HL-60 (cell line): Measurements from ENCODE around the gene PCDH12.

Experiments used
- DNase-seq, 2 experiments: peaks; one replicate each; pipeline ENCODE4 v3.0.0-alpha.2; 2010 to 2020; ENCODE audit warnings: low read depth in 1 of 2, low spot score in 1 of 2
- H3K27ac ChIP-seq: fragments of 250-450 bp; sonication (Bioruptor Pico); replicated peaks from 2 replicates; pipeline ENCODE4 v1.5.1; 2020; ENCODE audit warnings: mild to moderate bottlenecking, moderate library complexity
- H3K27me3 ChIP-seq: fragments of 250-450 bp; sonication (Bioruptor Pico); 2 replicates; pipeline ENCODE4 v1.5.1; 2021; ENCODE audit warnings: mild to moderate bottlenecking, moderate library complexity; ENCODE audit not compliant: insufficient read depth, poor library complexity, severe bottlenecking
- H3K4me3 ChIP-seq: replicated peaks from 2 replicates; pipeline ENCODE4 v1.5.1; 2011; ENCODE audit warnings: mild to moderate bottlenecking, control low read depth, low read length; ENCODE audit not compliant: insufficient read depth
- GABPA ChIP-seq: IDR thresholded peaks from 2 replicates; pipeline ENCODE4 v1.6.1; 2012; ENCODE audit warnings: low read depth
- POLR2AphosphoS5 ChIP-seq: IDR thresholded peaks from 2 replicates; pipeline ENCODE4 v1.6.1; 2012; ENCODE audit warnings: low read depth
- SPI1 ChIP-seq: IDR thresholded peaks from 2 replicates; pipeline ENCODE4 v1.6.1; 2012; ENCODE audit warnings: low read depth, mild to moderate bottlenecking, borderline replicate concordance
- TF ChIP-seq, protein P1 (sequence below): IDR thresholded peaks from 2 replicates; pipeline ENCODE4 v1.6.1; 2012; ENCODE audit warnings: low read depth; ENCODE audit not compliant: insufficient replicate concordance
- TF ChIP-seq, protein P2 (sequence below): IDR thresholded peaks from one replicate; pipeline ENCODE4 v1.5.1; 2011; ENCODE audit warnings: low read length, control low read depth, inconsistent platforms; ENCODE audit not compliant: insufficient read depth

PCDH12 gene

GRCh38 chr5:141898448-141899049 lies 59.5 kb downstream of the PCDH12 start:
- no peaks in the 10 kb centered on the region for H3K27me3 ChIP-seq
- no peak for DNase-seq
- H3K27ac ChIP-seq: no peak overlapping the region
- no peak overlapping the region for H3K4me3 ChIP-seq
- no peak for TF ChIP-seq GABPA
- TF ChIP-seq, protein P1, sequence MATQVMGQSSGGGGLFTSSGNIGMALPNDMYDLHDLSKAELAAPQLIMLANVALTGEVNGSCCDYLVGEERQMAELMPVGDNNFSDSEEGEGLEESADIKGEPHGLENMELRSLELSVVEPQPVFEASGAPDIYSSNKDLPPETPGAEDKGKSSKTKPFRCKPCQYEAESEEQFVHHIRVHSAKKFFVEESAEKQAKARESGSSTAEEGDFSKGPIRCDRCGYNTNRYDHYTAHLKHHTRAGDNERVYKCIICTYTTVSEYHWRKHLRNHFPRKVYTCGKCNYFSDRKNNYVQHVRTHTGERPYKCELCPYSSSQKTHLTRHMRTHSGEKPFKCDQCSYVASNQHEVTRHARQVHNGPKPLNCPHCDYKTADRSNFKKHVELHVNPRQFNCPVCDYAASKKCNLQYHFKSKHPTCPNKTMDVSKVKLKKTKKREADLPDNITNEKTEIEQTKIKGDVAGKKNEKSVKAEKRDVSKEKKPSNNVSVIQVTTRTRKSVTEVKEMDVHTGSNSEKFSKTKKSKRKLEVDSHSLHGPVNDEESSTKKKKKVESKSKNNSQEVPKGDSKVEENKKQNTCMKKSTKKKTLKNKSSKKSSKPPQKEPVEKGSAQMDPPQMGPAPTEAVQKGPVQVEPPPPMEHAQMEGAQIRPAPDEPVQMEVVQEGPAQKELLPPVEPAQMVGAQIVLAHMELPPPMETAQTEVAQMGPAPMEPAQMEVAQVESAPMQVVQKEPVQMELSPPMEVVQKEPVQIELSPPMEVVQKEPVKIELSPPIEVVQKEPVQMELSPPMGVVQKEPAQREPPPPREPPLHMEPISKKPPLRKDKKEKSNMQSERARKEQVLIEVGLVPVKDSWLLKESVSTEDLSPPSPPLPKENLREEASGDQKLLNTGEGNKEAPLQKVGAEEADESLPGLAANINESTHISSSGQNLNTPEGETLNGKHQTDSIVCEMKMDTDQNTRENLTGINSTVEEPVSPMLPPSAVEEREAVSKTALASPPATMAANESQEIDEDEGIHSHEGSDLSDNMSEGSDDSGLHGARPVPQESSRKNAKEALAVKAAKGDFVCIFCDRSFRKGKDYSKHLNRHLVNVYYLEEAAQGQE: no peak

DNA sequence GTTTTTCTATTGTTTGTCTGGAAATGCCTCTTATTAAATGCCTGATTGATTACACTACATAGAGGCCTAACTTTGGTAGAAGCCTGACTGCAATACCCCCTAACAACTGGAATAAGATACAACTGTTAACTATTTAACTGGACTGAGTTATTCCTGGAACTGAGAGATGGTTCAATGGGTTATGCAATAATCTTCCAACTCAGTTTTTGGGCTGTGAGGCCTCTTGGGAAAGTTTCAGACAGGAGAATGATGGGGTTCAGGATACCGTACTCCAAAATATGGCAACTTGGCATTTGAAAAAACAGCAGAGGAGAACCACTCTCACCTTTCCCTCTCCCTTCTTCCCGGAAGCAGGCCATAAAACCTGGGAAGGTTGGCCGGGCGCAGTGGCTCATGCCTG lies 60.6 kb downstream of the PCDH12 start:
- Histone ChIP-seq H3K27me3 (no peaks in the 10 kb centered on the region), H3K27ac (no peak overlapping the region), H3K4me3 (no peak overlapping the region)
- no peak for DNase-seq
- TF ChIP-seq, protein P1: no peak
- no peak for TF ChIP-seq POLR2AphosphoS5
- no peak for TF ChIP-seq SPI1
- TF ChIP-seq, protein P2, sequence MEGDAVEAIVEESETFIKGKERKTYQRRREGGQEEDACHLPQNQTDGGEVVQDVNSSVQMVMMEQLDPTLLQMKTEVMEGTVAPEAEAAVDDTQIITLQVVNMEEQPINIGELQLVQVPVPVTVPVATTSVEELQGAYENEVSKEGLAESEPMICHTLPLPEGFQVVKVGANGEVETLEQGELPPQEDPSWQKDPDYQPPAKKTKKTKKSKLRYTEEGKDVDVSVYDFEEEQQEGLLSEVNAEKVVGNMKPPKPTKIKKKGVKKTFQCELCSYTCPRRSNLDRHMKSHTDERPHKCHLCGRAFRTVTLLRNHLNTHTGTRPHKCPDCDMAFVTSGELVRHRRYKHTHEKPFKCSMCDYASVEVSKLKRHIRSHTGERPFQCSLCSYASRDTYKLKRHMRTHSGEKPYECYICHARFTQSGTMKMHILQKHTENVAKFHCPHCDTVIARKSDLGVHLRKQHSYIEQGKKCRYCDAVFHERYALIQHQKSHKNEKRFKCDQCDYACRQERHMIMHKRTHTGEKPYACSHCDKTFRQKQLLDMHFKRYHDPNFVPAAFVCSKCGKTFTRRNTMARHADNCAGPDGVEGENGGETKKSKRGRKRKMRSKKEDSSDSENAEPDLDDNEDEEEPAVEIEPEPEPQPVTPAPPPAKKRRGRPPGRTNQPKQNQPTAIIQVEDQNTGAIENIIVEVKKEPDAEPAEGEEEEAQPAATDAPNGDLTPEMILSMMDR: no peak
- no peak for TF ChIP-seq GABPA
